HG03457 (cell line): ENCODE results near the gene MBNL2.

ENCODE experiments used
- ATAC-seq: cut with Tn5 transposase; IDR thresholded peaks from one replicate; pipeline ENCODE4 v1.9.1; 2021; ENCODE audit warnings: moderate number of reproducible peaks; ENCODE audit not compliant: unreplicated experiment

MBNL2 gene

GRCh38 chr13:97397267-97397666, 175.1 kb downstream of the MBNL2 start:
- no peak for ATAC-seq

GRCh38 chr13:97401421-97401820, 179.3 kb downstream of the MBNL2 start:
- ATAC-seq: no peak

- no peak for ATAC-seq
These were observed 182.0 kb downstream of the MBNL2 start for GRCh38 chr13:97403893-97404750.

GRCh38 chr13:97407540-97407939, 185.4 kb downstream of the MBNL2 start:
- no peak for ATAC-seq

- no peak for ATAC-seq
These were observed 186.8 kb downstream of the MBNL2 start for GRCh38 chr13:97408938-97409337.

GRCh38 chr13:97411984-97412383, 189.9 kb downstream of the MBNL2 start:
- ATAC-seq: no peak

- ATAC-seq: no peak
These were observed 191.6 kb downstream of the MBNL2 start for GRCh38 chr13:97413694-97414093.

GRCh38 chr13:97414392-97414791, 192.3 kb downstream of the MBNL2 start:
- ATAC-seq: no peak

GRCh38 chr13:97417698-97418097, 195.6 kb downstream of the MBNL2 start:
- ATAC-seq: no peak

- ATAC-seq: no peak
These were observed 200.3 kb downstream of the MBNL2 start for GRCh38 chr13:97422118-97423054.

- ATAC-seq: no peak
These were observed 201.3 kb downstream of the MBNL2 start for GRCh38 chr13:97423300-97424045.

- no peak for ATAC-seq
These were observed 203.5 kb downstream of the MBNL2 start for GRCh38 chr13:97425590-97425989.

- ATAC-seq: no peak
These were observed 204.6 kb downstream of the MBNL2 start for GRCh38 chr13:97426695-97427094.

GRCh38 chr13:97429681-97430081, 207.5 kb downstream of the MBNL2 start:
- ATAC-seq: no peak

- ATAC-seq: no peak
These were observed 208.2 kb downstream of the MBNL2 start for GRCh38 chr13:97430296-97430695.

GRCh38 chr13:97431171-97431764, 209.1 kb downstream of the MBNL2 start:
- no peak for ATAC-seq

- no peak for ATAC-seq
These were observed 210.2 kb downstream of the MBNL2 start for GRCh38 chr13:97432232-97432916.

- peak; percentile 78 for ATAC-seq
These were observed 211.0 kb downstream of the MBNL2 start for GRCh38 chr13:97432917-97433726.

- peak; percentile 38 for ATAC-seq
These were observed 211.7 kb downstream of the MBNL2 start, which contains the start of gene RAP2A for GRCh38 chr13:97433727-97434396. Gene RAP2A, plus strand, starts transcription at chr13:97434169. Its CDS starts 302 bp downstream, at chr13:97434471.
